ENCODE results near the gene SIGLEC12.

SIGLEC12 gene

DNA sequence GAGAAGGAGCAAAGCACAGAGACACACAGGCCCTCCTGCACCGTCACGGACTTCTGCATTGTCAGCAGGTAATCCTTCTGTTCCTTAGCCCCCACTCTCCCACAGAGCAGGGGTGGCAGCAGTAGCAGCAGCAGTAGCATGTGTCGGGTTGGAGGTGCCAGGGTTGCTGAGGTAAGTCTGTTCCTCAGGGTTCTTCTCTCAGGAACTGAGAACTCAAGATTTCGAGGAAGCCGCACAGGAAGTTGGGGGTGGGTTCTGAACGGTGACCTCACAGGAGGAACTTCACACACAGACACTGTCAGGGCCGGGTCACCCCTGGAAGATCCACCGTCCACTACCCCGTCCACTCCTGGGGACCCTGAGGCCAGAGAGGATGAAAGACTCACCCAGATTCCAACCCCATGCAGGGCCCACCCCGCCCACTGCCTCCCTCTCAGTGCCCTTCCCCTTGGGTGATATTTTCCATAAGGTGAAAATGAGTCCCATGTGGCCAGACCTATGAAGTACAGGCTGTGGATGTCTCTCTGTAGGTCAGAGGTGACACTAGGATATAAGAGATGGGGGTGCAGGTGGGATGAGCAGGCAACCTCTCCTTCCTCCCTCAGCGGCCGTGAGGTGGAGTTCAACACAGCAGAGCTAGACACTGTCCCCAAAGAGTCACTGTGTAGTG, at the start of gene SIGLEC12:
Gene SIGLEC12, minus strand, starts transcription at position 207 of the 670 bp plus-strand sequence. Its CDS starts 67 bp downstream, at position 140.
- DNase-seq (ENCODE audit: low read depth in 2 of 2) = no peak

DNA sequence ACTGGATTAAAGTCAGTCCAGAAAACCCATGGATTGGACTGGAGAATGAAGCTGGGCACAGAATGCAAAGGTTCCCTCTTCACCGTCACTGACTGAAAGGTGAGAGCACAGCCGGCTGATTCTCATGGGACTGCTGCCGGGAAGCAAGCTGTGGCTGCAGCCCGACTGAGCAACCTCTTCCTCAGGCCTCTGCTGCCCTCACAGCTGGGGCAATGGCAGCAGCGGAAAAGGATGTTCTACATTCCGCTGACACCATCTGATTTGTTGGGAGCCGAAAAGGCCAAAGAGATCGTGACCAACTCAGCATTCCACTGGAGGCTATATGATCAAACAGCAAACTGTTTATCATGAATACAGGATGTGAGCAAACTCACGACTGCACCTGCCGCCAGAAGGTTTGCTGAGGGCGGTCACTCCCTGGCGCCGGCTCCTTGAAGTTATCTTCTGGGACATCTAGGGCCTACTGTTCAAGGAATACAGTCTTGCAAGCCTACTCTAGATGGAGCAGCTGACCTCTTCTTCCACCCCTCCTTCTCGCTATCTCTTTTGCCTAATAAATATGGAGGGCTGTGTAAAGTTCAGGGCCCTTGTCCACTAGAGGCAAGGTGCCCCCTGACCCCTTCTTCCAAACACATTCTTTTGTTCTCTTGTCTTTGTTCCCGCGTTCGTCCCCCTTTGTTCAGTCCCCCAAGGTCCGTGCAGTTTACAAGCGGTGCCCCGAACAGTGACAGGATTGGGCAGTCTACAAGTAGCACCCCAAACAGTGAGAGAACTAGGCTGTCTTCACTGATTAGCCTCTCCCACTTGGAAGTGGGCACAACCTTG, 49.5 kb upstream of the SIGLEC12 start:
- DNase-seq (ENCODE audit: low read depth in 2 of 2) = no peak

DNA sequence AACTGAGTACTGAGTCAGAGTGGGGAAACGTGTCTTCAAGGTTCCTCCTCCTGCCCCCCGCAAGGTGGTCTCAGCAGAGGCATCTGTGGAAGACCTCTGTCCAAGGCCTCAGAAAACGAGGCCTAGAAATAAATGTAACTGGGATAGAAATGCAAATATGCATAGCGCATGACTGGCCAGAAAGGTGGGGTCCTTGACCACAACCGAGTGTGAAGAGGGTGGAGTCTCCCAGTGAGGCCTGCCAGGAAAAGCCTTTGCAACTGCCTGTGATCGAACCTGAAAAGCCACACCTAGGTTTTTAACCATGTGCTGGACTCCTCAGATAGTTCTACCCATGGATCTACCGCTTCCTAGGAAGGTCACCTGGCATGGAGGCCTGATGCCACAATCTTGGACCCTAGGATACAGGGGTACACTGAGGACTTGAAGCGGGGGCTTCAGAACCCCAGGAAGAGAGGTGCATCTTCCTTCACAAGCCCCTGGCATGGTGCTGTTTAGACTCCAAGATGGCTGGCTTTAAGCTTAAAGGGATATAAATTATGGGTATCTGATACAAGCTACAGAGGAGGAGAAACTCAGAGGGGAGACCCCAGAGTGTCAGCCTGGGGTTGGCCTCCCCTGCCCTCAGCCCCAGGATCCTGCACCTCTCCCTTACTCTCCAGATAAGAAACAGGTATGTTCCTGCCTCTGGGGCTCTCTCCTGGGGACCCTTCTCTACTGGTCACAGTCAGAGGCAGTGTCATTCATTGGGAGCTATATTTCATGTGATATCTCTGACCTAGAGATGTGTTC, 48.1 kb upstream of the SIGLEC12 start:
- no peak for DNase-seq (ENCODE audit: low read depth in 2 of 2)

DNA sequence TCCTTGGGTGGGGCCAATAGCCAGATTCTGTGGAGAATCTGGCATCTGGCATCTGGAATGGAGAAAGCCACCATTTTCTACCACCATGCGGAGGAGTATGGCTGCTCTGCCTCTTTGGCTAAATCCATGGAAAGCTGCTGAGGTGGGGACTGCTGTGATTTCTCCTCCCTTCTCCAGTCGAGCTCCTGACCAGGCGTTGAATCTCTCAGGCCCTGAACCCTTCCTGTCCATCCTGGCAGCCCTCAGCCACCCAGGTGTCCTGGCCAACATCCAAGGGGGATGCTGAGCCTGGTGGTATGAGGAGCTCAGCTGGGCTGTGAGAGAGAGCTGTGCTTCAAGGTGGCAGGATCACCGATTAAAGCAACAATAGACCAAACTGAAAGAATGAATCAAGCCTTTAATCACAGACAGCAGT, 47.3 kb upstream of the SIGLEC12 start:
- DNase-seq (ENCODE audit: low read depth in 2 of 2) = no peak

DNA sequence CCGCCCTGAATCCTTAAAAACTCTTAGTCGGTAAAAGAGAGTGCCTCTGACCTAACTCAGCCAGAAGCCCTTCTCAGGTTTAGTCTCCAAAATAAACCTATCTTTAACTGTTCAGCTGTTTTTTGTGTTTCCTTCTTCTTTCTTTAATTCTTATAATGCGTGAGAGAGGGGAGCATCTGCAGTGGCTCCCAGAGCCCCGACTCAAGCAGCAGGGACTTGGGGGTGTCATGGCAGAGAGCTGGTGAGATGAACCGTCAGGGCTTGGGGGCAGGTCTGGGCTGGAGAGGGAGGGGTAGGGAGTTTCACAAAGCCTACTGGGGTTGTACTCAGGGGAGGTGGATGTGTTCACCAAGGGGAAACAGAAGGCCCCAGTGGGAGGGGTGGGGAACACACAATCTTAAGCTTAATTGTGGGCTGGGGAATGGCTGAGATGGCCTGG, 46.6 kb upstream of the SIGLEC12 start:
- no peak for DNase-seq (ENCODE audit: low read depth in 2 of 2)

DNA sequence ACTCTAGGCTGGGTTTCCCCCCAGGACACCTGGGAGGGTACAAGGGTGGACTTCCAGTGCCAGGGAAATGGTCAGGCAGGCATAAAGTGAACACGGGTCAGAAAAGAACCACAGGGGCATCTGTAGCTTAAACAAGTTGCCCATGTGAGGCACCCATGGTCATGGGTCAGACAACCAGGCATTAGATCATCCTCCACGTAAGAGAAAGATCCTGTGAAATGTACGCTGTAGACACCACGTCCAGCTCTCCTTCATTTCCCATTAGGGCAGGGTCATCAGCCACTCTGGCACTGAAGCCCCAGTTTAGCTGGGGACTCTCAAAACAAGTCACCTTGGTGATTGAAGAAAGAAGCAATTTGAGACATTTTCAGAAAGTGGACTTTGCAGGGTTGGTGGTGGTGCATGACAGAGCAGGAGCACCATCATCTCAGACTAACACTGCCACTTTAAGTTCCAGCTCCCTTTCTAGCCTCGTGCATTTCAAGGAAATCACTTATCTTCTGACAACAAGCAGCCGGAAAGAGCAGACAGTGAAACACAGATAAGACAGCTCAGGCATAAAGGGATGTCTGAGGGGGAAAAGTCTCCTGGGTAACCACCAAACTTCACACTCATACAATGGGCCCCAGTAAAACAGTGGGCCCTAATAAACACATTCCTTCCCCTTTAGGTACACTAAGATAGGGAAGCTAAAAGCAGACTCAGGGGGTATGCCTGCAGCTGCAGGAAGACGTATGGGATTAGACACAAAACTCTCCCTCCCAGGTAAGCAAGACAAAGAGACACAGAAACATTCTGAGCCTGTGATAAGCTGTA, 46.0 kb upstream of the SIGLEC12 start:
- no peak for DNase-seq (ENCODE audit: low read depth in 2 of 2)

DNA sequence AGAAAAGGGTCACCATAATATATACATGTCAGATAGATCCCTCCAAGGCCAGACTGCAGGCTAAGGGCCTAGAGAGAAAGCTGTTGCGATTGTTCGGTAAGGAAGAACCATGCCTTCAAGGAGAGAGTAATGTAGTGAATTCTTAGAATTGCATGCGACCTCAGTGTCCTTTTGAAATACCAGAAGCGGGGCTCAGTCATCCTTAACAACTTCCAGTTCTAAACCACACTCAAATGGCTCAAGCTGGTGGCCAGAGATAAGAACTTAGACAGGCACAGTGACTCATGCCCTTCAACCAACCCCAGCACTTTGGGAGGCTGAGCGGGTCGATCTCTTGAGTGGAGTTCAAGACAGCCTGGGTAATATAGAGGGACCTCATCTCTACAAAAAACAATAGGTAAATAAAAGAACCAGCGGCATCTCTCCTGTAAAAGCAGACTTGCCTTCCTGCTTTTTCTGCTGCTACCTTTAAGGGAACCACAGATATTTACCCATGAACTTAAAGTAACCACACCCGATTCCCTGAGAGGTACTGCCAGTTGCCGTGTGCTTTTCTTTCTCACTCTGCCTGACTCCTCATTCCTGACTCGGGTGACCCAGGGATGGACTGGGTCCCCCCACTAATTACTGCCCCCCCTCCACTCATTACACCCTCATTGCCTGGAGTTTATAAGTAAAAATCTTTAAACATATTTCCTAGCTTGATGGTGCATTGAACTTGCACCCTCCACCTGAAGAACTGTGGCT, 45.2 kb upstream of the SIGLEC12 start:
- DNase-seq (ENCODE audit: low read depth in 2 of 2) = no peak

DNA sequence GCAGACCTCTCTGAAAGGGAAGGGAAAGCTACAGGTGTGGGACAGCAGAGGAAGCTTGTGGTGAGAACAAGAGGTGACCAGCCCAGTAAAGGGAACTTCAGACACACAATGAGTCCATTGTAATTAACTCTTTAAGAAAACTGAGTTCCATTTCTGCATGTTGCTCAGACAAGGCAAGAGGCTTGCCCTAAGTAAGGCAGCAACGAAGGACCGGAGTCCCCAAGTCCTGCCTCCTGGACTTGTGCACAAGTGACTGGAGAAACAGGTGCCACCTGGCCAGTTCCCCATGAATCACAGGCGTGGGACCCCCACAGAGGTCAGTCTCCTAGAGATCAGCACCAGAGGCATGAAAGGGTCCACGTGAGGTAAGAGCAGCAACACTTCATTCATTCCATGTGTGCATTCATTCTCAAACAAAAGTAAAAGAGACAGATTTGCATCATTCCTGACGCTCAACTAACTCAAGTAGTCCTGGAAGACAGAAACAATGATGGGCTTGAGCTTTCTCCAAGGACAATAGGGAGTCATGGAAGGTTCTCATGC, 44.6 kb upstream of the SIGLEC12 start:
- DNase-seq (ENCODE audit: low read depth in 2 of 2) = no peak

DNA sequence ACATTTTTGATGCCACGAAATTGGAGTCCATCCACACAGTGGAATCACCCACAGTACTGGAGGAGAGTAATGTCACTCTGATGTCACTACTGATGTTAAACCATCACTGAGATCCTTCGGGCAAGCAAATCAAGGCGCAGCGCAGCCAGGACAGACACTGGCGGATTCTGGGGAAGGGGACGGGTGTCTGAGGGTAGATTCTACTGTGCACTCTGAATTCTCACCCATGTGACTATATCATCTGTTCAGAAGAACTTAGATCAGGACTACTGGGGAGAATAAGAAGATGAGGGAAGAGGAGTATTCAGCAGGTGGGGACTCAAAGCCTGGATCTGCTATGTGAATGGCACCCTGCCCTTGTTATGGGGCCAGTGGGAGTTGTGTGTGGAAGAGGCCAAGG, 42.4 kb upstream of the SIGLEC12 start:
- no peak for DNase-seq (ENCODE audit: low read depth in 2 of 2)

DNA sequence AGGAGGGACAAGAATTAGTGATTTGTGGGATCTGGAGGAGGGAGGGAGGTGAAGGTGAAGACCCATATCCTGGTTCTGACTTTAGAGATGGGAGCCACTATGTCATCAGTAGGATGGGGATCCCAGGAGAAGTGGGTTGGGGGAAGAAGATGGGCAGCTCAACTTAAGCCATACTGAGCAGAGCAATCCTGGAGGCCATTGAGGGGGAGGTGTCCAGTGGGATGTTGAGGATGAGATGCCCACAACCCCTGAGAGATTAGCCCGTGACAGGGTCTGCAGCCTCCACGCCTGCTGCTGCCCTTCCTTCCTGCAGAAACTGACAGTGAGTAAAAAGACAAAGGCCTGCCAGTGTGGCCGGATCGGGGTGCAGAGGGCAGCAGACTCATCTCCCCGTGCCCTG, 41.1 kb upstream of the SIGLEC12 start:
- DNase-seq (ENCODE audit: low read depth in 2 of 2) = no peak

DNA sequence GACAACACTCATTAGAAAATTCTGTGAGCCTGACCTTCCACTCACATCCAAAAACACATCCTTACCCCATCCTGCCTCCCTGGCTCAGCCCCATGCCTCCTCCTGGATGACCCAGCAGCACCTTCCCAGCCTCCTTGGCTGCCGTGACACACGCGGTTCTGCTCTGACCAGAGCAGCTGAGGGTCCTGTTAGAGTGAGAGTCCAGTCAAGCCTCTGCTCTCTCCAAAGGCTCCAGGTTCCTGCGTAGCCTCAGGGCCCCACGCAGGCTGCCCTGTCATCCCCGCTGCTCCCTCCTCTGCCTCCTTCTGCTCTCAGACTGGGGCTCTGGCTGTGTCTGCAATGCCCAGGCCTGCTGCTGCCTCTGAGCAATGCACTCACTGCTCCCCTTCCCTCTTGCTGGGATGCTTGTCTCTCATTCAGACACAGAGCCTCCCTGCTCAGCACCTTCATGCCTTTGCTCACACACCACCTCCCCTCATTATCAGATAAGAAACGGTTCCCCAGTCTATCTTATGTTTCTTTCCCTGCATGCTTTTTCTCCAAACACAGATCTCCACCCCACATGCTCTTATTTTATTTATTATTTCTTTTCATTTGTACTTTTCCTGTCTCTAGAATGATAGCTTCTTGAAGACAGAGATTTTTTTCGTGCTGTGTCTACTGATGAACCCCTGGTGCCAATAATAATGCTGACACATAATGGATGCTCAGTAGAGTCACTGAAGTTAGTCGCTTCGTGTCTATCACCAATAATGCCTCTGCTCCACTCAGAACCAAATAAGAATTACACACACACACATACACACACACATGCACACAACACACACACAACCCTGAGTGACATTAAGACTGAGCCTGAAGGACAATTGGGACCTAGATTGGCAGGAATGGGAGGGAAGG, 40.1 kb upstream of the SIGLEC12 start:
- no peak for DNase-seq (ENCODE audit: low read depth in 2 of 2)

DNA sequence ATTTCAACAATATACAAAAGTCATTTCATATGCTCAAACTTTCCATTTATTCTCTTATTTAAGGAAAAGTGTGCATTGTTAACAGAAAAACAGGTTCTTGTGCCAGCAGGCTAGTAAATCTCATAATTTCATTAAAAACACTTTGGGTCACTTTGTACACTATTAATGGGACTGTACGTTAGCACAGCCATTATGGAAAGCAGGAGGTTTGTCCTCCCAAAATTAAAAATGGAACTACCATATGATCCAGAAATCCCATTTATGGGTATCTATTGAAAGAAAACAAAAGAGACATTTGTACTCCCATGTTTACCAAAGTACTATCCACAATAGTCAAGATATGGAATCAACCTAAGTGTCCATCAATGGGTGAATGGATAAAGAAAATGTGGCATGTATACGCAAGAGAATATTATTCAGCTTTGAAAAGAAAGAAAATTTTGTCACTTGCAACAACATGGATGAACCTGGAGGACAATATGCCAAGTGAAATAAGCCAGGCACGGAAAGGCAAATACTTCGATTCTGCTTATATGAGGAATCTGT, 38.3 kb upstream of the SIGLEC12 start:
- DNase-seq (ENCODE audit: low read depth in 2 of 2) = no peak

DNA sequence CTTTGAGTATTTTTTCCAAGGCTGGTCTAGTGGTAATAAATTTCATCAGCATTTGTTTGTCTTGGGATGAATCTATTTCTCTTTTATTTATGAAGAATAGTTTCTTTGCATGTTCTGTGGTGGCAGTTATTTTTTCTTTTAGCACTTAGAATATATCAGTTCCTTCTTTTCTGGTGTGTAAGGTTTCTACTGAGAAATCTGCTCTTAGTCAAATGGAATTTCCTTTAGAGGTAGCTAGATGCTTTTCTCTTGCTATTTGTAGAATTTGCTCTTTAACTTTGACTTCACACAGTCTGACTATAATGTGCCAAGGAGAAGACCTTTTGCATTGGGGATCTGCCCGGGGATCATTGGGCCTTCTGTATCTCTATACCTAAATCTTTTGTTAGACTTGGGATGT, 33.9 kb upstream of the SIGLEC12 start:
- no peak for DNase-seq (ENCODE audit: low read depth in 2 of 2)

DNA sequence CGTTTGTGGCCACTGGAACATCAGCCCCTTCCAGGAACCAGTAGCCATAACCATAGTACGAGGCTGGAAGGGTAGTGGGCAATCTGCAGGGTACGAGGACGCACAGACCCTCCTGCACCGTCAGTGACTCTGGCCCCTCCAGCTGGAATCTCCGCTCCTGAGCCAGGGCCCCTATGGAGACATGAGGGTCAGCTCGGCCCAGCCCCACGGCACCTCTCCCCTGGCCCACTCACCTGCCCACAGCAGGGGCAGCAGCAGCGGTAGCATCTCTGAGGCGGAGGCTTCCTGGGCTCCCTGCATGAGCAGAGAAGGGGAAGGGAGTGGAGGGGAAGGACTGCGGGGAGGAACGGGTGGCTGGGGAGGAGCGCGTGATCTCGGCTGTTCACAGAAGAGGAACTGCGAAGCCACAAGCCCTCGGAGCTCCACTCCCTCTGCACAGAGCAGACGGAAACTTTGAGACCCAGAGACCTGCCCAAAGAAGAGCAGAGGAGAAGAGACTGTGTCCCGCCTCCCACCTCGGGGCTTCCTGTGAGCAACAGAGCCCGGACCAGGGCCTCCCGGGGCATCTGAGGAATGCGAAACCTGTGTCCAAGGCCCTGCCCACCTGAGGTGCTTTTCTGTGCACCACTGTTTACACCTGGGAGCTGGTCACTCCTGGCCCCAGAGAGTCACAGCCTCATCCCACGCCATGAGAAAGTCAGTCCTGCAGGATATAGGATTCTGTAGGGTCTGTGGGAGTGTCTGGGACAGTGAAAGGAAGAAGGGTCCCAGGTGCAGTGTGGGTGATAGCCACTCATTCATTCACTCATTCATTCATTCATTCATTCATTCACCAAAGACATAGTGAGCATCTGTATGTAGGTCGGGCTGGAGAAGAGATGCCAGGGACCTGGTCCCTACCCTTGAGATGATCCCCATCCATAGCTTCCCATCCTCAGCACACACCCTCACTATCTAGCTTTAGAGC, 30.0 kb upstream of the SIGLEC12 start, which contains the start of gene SIGLEC6:
Gene SIGLEC6, minus strand, starts transcription at position 322 of the 967 bp plus-strand sequence. Its CDS starts 22 bp downstream, at position 300.
- no peak for DNase-seq (ENCODE audit: low read depth in 2 of 2)

DNA sequence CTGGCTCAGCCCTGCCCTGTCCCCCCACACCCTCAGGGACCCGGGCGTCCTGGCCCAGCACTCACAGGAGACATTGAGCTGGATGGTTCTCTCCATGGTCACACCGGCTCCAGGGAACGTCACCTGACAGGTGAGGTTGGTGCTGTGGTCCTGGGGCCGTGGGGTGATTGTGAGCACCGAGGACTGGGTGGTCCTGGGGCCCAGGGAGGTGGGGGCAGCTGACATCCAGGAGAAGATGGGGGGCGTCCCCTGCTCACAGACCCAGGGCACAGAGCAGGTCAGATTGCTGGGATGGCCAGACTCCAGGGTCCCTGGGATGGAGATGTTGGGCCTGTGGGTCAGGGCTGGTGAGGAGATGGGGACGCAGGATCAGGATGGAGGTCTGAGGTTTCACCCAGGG, 29.0 kb upstream of the SIGLEC12 start:
- DNase-seq (ENCODE audit: low read depth in 2 of 2) = no peak

DNA sequence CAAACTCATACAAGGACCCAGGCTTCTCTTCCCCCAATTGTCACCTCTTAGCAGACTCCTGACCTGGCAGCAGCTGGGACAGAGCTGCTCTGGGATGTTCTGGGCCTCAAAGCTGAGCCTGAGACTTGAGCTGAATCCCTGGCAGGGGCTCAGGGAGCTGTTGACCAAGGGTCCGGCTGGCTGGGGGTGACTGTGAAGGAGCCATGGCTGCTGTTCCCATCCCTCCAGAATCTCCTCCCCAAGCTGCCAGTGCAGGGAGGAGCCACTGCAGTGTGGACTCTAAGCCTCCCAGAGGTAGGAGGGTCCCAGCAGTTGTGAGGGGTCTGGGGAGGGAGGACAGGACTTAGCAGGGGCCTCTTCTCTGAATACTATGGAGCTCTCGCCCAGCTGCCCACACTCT, 27.7 kb upstream of the SIGLEC12 start:
- DNase-seq (ENCODE audit: low read depth in 2 of 2) = no peak

DNA sequence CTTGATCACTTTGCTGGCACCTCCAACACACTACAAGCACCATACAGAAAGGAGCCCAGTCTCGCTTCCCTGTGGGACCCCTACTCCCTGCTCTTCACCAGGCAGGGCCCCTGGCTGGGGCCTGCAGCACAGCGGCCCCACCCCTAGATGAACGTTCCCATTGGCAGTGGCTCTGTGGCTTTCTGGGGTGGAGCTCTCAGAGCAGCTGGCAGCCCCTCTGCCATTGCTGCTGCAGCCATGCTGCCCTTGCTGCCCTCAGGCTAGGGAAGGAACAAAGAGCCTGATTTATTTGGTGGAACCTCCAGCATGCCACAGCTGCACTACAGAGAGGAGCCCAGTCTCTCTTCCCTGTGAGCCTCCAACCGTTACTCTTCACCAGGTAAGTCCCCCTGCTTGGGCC, 24.1 kb upstream of the SIGLEC12 start:
- DNase-seq (ENCODE audit: low read depth in 2 of 2) = no peak
